HEK293 (cell line): ENCODE measurements around the gene NDST1.
A peak's percentile ranks its signal among the peaks of the same experiment; 100 is the strongest.

Source experiments
- CTCF ChIA-PET: fragments of 350-600 bp; formaldehyde crosslinking; extraction: SDS; loops from one replicate; lab custom pipeline; 2021; ENCODE audit warnings: antibody characterized with exemption; lab: Yijun Ruan, JAX
- POLR2A ChIA-PET: fragments of 300-600 bp; formaldehyde crosslinking; extraction: SDS; loops from one replicate; lab custom pipeline; 2020; ENCODE audit warnings: antibody characterized with exemption, inconsistent platforms; lab: Yijun Ruan, JAX
- H3K27ac ChIP-seq: fragments of 200-500 bp; sonication (Bioruptor generic); 2 replicates; pipeline ENCODE4 v1.5.1; 2014; ENCODE audit warnings: low read depth, low read length, control low read depth, inconsistent platforms; ENCODE audit errors: extremely low read depth
- H3K36me3 ChIP-seq, 2 experiments: fragments of 200-500 bp in 1 of 2; sonication (Bioruptor generic) in 1 of 2; 1 replicate in 1 of 2; 2 replicates in 1 of 2; pipeline ENCODE4 v1.5.1; 2014 to 2017; ENCODE audit warnings: inconsistent platforms in 2 of 2, low read length in 2 of 2; ENCODE audit not compliant: control insufficient read depth in 2 of 2, insufficient read depth in 1 of 2
- H3K4me1 ChIP-seq: fragments of 200-500 bp; sonication (Bioruptor generic); 2 replicates; pipeline ENCODE4 v1.5.1; 2014; ENCODE audit warnings: mild to moderate bottlenecking, low read length, inconsistent platforms; ENCODE audit not compliant: control insufficient read depth, insufficient read depth
- H3K4me3 ChIP-seq: 2 replicates; pipeline ENCODE4 v1.5.1; 2011; ENCODE audit warnings: low read depth, mild to moderate bottlenecking, control low read depth, low read length, moderate library complexity
- H3K9me3 ChIP-seq: fragments of 200-500 bp; sonication (Bioruptor generic); 2 replicates; pipeline ENCODE4 v1.5.1; 2014; ENCODE audit warnings: low read depth, low read length, inconsistent platforms; ENCODE audit not compliant: control insufficient read depth, insufficient read depth
- GLIS2 ChIP-seq: fragments of 450-650 bp; formaldehyde crosslinking; IDR thresholded peaks from 2 replicates; pipeline ENCODE4 v1.5.1; 2016; ENCODE audit warnings: missing biosample characterization, missing genetic modification characterization
- KLF8 ChIP-seq: fragments of 450-650 bp; formaldehyde crosslinking; IDR thresholded peaks from 2 replicates; pipeline ENCODE4 v1.5.1; 2016; ENCODE audit warnings: missing biosample characterization, missing genetic modification characterization
- SETDB1 ChIP-seq: IDR thresholded peaks from one replicate; pipeline ENCODE4 v1.6.1; 2017; ENCODE audit warnings: mild to moderate bottlenecking, low read length, moderate library complexity, mixed read lengths; ENCODE audit not compliant: insufficient read length
- ZBTB21 ChIP-seq: fragments of 450-650 bp; formaldehyde crosslinking; IDR thresholded peaks from 2 replicates; pipeline ENCODE4 v1.5.1; 2017; ENCODE audit warnings: missing biosample characterization, missing genetic modification characterization
- ZFHX2 ChIP-seq: fragments of 450-650 bp; formaldehyde crosslinking; conservative IDR thresholded peaks from 2 replicates; pipeline ENCODE4 v1.5.1; 2016; ENCODE audit warnings: missing biosample characterization, missing genetic modification characterization
- ZNF16 ChIP-seq: fragments of 450-650 bp; formaldehyde crosslinking; IDR thresholded peaks from 2 replicates; pipeline ENCODE4 v1.5.1; 2016; ENCODE audit warnings: low read depth, missing biosample characterization, missing genetic modification characterization
- ZNF350 ChIP-seq: fragments of 450-650 bp; formaldehyde crosslinking; IDR thresholded peaks from 2 replicates; pipeline ENCODE4 v1.5.0; 2017; ENCODE audit warnings: missing biosample characterization, mild to moderate bottlenecking, missing genetic modification characterization
- ZNF354C ChIP-seq: fragments of 450-650 bp; formaldehyde crosslinking; IDR thresholded peaks from 2 replicates; pipeline ENCODE4 v1.5.1; 2016; ENCODE audit warnings: missing biosample characterization, missing genetic modification characterization, low read depth, borderline replicate concordance
- ZNF366 ChIP-seq: fragments of 450-650 bp; formaldehyde crosslinking; conservative IDR thresholded peaks from 2 replicates; pipeline ENCODE4 v1.5.1; 2016; ENCODE audit warnings: missing biosample characterization, missing genetic modification characterization
- ZNF501 ChIP-seq: fragments of 450-650 bp; formaldehyde crosslinking; IDR thresholded peaks from 2 replicates; pipeline ENCODE4 v1.5.1; 2016; ENCODE audit warnings: missing biosample characterization, missing genetic modification characterization
- ZNF660 ChIP-seq: fragments of 450-650 bp; IDR thresholded peaks from 2 replicates; pipeline ENCODE4 v1.5.1; 2018; ENCODE audit warnings: missing biosample characterization, mild to moderate bottlenecking, missing genetic modification characterization
- TF ChIP-seq, protein P1 (sequence below): fragments of 450-650 bp; formaldehyde crosslinking; IDR thresholded peaks from 2 replicates; pipeline ENCODE4 v1.5.1; 2016; ENCODE audit warnings: missing biosample characterization, missing genetic modification characterization
- TF ChIP-seq, protein P2 (sequence below): fragments of 450-650 bp; formaldehyde crosslinking; IDR thresholded peaks from 2 replicates; pipeline ENCODE4 v1.5.1; 2016; ENCODE audit warnings: missing biosample characterization, missing genetic modification characterization
- TF ChIP-seq, protein P3 (sequence below): fragments of 450-650 bp; IDR thresholded peaks from 2 replicates; pipeline ENCODE4 v1.5.1; 2018; ENCODE audit warnings: missing biosample characterization, missing genetic modification characterization
- TF ChIP-seq, protein P4 (sequence below): fragments of 450-650 bp; formaldehyde crosslinking; IDR thresholded peaks from 2 replicates; pipeline ENCODE4 v1.5.1; 2017; ENCODE audit warnings: missing biosample characterization, missing genetic modification characterization
- TF ChIP-seq, protein P5 (sequence below): fragments of 450-650 bp; formaldehyde crosslinking; conservative IDR thresholded peaks from 2 replicates; pipeline ENCODE4 v1.5.1; 2016; ENCODE audit warnings: low read depth, missing biosample characterization, missing genetic modification characterization
- TF ChIP-seq, protein P6 (sequence below): fragments of 450-650 bp; formaldehyde crosslinking; IDR thresholded peaks from 2 replicates; pipeline ENCODE4 v1.5.1; 2017; ENCODE audit warnings: missing biosample characterization, missing genetic modification characterization
- TF ChIP-seq, protein P7 (sequence below): fragments of 450-650 bp; formaldehyde crosslinking; IDR thresholded peaks from 2 replicates; pipeline ENCODE4 v1.5.1; 2016; ENCODE audit warnings: missing biosample characterization, missing genetic modification characterization

The NDST1 gene

DNA sequence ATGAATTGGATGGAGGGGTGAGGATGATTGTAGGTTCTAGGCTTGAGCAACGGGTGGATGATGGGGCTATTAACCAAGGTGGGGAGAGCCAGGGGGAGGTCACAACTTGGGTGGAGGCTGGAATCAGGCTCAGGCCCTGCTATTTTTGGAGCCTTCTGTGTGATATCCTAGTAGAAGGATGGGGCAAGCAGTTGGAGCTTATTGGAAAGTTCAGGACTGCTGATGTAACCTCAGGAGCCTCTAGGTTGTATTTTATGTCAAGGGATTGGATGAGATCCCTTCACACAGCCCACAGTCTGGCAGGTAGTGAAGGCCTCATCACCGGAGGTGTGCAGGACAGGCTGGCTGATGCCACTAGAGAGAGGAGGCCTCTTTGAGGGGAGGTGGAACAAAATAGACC is 47.1 kb upstream of the NDST1 start:
- POLR2A ChIA-PET, result no interaction called here
- TF ChIP-seq ZNF501, result no peak
- no peak for TF ChIP-seq ZBTB21 (tag by site-specific recombination)
- TF ChIP-seq ZNF366 (tag by site-specific recombination), result 0 out of 2 replicates have a peak, but pooled peaks have one; percentile 11
- TF ChIP-seq, protein P1, sequence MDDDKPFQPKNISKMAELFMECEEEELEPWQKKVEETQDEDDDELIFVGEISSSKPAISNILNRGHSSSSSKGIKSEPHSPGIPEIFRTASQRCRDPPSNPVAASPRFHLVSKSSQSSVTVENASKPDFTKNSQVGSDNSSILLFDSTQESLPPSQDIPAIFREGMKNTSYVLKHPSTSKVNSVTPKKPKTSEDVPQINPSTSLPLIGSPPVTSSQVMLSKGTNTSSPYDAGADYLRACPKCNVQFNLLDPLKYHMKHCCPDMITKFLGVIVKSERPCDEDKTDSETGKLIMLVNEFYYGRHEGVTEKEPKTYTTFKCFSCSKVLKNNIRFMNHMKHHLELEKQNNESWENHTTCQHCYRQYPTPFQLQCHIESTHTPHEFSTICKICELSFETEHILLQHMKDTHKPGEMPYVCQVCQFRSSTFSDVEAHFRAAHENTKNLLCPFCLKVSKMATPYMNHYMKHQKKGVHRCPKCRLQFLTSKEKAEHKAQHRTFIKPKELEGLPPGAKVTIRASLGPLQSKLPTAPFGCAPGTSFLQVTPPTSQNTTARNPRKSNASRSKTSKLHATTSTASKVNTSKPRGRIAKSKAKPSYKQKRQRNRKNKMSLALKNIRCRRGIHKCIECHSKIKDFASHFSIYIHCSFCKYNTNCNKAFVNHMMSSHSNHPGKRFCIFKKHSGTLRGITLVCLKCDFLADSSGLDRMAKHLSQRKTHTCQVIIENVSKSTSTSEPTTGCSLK (tag by site-specific recombination), result no peak
- TF ChIP-seq ZFHX2 (tag by site-specific recombination), result no peak
- TF ChIP-seq, protein P2, sequence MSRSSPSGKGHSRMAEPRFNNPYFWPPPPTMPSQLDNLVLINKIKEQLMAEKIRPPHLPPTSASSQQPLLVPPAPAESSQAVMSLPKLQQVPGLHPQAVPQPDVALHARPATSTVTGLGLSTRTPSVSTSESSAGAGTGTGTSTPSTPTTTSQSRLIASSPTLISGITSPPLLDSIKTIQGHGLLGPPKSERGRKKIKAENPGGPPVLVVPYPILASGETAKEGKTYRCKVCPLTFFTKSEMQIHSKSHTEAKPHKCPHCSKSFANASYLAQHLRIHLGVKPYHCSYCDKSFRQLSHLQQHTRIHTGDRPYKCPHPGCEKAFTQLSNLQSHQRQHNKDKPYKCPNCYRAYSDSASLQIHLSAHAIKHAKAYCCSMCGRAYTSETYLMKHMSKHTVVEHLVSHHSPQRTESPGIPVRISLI (tag by site-specific recombination), result no peak
- no peak for TF ChIP-seq SETDB1
- TF ChIP-seq, protein P3, sequence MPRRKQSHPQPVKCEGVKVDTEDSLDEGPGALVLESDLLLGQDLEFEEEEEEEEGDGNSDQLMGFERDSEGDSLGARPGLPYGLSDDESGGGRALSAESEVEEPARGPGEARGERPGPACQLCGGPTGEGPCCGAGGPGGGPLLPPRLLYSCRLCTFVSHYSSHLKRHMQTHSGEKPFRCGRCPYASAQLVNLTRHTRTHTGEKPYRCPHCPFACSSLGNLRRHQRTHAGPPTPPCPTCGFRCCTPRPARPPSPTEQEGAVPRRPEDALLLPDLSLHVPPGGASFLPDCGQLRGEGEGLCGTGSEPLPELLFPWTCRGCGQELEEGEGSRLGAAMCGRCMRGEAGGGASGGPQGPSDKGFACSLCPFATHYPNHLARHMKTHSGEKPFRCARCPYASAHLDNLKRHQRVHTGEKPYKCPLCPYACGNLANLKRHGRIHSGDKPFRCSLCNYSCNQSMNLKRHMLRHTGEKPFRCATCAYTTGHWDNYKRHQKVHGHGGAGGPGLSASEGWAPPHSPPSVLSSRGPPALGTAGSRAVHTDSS (tag by site-specific recombination), result no peak
- no peak for TF ChIP-seq ZNF350
- Histone ChIP-seq H3K9me3 (no peaks in the 10 kb centered on the region), H3K36me3 (no peaks in the 10 kb centered on the region), H3K27ac (no peak overlapping the region), H3K4me3 (no peak overlapping the region), H3K4me1 (peaks cover 8% of the 10 kb centered on the region)
- CTCF ChIA-PET, result interaction anchor here (0.6 to 6.3 kb wide), 7 partner anchors 11 to 386 kb away, joined by 3 to 64 read pairs (median 9); partner anchors contain the start of gene IRGM

DNA sequence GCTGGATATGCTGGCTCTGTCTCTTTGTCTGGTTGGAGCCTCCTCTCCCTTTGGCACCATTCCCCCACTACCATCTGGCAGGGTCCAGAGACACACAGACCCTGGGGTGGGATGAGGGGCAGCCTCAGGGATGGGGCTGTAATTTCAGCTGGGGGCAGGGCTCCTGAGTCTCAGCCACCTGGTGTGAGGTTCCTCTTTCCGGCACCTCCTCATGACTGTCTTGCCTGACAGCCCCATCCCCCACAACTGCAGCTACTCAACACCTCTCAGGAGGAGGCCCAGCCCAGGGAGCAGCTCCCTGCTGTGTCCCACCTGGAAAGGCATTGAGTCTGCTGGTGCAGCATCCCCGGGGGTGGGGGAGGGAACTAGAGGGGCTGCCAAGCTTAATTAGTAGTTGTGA is 46.7 kb upstream of the NDST1 start:
- H3K4me1 ChIP-seq, result peaks cover 8% of the 10 kb centered on the region
- TF ChIP-seq, protein P4, sequence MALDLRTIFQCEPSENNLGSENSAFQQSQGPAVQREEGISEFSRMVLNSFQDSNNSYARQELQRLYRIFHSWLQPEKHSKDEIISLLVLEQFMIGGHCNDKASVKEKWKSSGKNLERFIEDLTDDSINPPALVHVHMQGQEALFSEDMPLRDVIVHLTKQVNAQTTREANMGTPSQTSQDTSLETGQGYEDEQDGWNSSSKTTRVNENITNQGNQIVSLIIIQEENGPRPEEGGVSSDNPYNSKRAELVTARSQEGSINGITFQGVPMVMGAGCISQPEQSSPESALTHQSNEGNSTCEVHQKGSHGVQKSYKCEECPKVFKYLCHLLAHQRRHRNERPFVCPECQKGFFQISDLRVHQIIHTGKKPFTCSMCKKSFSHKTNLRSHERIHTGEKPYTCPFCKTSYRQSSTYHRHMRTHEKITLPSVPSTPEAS (tag by site-specific recombination), result no peak
- TF ChIP-seq, protein P5, sequence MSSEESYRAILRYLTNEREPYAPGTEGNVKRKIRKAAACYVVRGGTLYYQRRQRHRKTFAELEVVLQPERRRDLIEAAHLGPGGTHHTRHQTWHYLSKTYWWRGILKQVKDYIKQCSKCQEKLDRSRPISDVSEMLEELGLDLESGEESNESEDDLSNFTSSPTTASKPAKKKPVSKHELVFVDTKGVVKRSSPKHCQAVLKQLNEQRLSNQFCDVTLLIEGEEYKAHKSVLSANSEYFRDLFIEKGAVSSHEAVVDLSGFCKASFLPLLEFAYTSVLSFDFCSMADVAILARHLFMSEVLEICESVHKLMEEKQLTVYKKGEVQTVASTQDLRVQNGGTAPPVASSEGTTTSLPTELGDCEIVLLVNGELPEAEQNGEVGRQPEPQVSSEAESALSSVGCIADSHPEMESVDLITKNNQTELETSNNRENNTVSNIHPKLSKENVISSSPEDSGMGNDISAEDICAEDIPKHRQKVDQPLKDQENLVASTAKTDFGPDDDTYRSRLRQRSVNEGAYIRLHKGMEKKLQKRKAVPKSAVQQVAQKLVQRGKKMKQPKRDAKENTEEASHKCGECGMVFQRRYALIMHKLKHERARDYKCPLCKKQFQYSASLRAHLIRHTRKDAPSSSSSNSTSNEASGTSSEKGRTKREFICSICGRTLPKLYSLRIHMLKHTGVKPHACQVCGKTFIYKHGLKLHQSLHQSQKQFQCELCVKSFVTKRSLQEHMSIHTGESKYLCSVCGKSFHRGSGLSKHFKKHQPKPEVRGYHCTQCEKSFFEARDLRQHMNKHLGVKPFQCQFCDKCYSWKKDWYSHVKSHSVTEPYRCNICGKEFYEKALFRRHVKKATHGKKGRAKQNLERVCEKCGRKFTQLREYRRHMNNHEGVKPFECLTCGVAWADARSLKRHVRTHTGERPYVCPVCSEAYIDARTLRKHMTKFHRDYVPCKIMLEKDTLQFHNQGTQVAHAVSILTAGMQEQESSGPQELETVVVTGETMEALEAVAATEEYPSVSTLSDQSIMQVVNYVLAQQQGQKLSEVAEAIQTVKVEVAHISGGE (tag by site-specific recombination), result no peak
- TF ChIP-seq, protein P6, sequence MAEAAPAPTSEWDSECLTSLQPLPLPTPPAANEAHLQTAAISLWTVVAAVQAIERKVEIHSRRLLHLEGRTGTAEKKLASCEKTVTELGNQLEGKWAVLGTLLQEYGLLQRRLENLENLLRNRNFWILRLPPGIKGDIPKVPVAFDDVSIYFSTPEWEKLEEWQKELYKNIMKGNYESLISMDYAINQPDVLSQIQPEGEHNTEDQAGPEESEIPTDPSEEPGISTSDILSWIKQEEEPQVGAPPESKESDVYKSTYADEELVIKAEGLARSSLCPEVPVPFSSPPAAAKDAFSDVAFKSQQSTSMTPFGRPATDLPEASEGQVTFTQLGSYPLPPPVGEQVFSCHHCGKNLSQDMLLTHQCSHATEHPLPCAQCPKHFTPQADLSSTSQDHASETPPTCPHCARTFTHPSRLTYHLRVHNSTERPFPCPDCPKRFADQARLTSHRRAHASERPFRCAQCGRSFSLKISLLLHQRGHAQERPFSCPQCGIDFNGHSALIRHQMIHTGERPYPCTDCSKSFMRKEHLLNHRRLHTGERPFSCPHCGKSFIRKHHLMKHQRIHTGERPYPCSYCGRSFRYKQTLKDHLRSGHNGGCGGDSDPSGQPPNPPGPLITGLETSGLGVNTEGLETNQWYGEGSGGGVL (tag by site-specific recombination), result peak; percentile 23; the same call in 1 of the 2 replicates
- no peak for TF ChIP-seq KLF8
- TF ChIP-seq, protein P7, sequence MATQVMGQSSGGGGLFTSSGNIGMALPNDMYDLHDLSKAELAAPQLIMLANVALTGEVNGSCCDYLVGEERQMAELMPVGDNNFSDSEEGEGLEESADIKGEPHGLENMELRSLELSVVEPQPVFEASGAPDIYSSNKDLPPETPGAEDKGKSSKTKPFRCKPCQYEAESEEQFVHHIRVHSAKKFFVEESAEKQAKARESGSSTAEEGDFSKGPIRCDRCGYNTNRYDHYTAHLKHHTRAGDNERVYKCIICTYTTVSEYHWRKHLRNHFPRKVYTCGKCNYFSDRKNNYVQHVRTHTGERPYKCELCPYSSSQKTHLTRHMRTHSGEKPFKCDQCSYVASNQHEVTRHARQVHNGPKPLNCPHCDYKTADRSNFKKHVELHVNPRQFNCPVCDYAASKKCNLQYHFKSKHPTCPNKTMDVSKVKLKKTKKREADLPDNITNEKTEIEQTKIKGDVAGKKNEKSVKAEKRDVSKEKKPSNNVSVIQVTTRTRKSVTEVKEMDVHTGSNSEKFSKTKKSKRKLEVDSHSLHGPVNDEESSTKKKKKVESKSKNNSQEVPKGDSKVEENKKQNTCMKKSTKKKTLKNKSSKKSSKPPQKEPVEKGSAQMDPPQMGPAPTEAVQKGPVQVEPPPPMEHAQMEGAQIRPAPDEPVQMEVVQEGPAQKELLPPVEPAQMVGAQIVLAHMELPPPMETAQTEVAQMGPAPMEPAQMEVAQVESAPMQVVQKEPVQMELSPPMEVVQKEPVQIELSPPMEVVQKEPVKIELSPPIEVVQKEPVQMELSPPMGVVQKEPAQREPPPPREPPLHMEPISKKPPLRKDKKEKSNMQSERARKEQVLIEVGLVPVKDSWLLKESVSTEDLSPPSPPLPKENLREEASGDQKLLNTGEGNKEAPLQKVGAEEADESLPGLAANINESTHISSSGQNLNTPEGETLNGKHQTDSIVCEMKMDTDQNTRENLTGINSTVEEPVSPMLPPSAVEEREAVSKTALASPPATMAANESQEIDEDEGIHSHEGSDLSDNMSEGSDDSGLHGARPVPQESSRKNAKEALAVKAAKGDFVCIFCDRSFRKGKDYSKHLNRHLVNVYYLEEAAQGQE, result no peak
- TF ChIP-seq ZFHX2 (tag by site-specific recombination), result no peak
- TF ChIP-seq ZNF16 (tag by site-specific recombination), result no peak
- no peak for TF ChIP-seq ZNF660 (tag by site-specific recombination)
- TF ChIP-seq GLIS2 (tag by site-specific recombination), result peak; percentile 30; the same call in 1 of the 2 replicates
- no peak for TF ChIP-seq ZNF354C (tag by site-specific recombination)

More for the DNA sequence above, 46.7 kb upstream of the NDST1 start:
- ChIA-PET POLR2A (no interaction called here), CTCF (interaction anchor here (0.6 to 6.3 kb wide), 6 partner anchors 11 to 385 kb away, joined by 3 to 64 read pairs (median 18); partner anchors contain the start of gene IRGM)
- no peak overlapping the region for H3K27ac ChIP-seq
- no peaks in the 10 kb centered on the region for H3K9me3 ChIP-seq
- H3K36me3 ChIP-seq, result no peaks in the 10 kb centered on the region
- H3K4me3 ChIP-seq, result no peak overlapping the region
